GM12878 (cell line): ENCODE data around the gene TLX2. TPM values are rescaled to one million over a fixed set of nuclear protein-coding genes. Genes with fewer than 3 reads are reported as not detected.

Experiments used
- ATAC-seq: fragments of 200-7000 bp; cut with Tn5 transposase; 3 replicates; pipeline ENCODE4 v1.9.1; 2020; ENCODE audit warnings: mild to moderate bottlenecking, moderate library complexity
- BruUV-seq: library from RNA; stranded (reverse); fragments of 400-500 nt; replicated peaks from 2 replicates; lab custom pipeline; 2021; lab: Mats Ljungman, UMichigan
- CTCF ChIA-PET: fragments of 300-600 bp; sonication (Branson Sonifier 250); formaldehyde crosslinking; extraction: SDS; loops from one replicate; lab custom pipeline; 2021; ENCODE audit warnings: inconsistent platforms; lab: Yijun Ruan, JAX
- POLR2A ChIA-PET: fragments of 350-600 bp; formaldehyde crosslinking; extraction: SDS; loops from one replicate; lab custom pipeline; 2021; ENCODE audit warnings: inconsistent platforms; lab: Charles Lee
- RAD21 ChIA-PET: fragments of 300-600 bp; sonication (Branson Sonifier 250); formaldehyde crosslinking; loops from one replicate; lab custom pipeline; 2023; ENCODE audit warnings: antibody characterized with exemption; ENCODE audit not compliant: unreplicated experiment; lab: Charles Lee
- SMC1A ChIA-PET: fragments of 300-600 bp; sonication (Branson Sonifier 250); formaldehyde crosslinking; loops from one replicate; lab custom pipeline; 2023; ENCODE audit not compliant: unreplicated experiment, uncharacterized antibody; lab: Charles Lee
- DNase-seq: peaks from one replicate; pipeline ENCODE4 v3.0.0-alpha.2; 2011; ENCODE audit warnings: low read depth, low spot score
- FAIRE-seq: peaks from 3 replicates; lab custom pipeline; 2011; peaks lifted over from hg19 to GRCh38; lab: Jason Lieb, UNC
- H2AFZ ChIP-seq: 2 replicates; pipeline ENCODE4 v1.6.0; 2011; ENCODE audit warnings: low read depth, low read length, control low read depth; ENCODE audit not compliant: control insufficient read depth
- H3K27ac ChIP-seq: 2 replicates; pipeline ENCODE4 v1.5.1; 2011; ENCODE audit warnings: control low read depth; ENCODE audit not compliant: control insufficient read depth, insufficient read depth
- H3K27me3 ChIP-seq, 2 experiments: replicated peaks in 1 of 2; 2 replicates each; pipeline versions ENCODE4 v1.6.0 to v1.6.1; 2011; ENCODE audit warnings: low read length in 1 of 2; ENCODE audit not compliant: control insufficient read depth in 2 of 2, insufficient read depth in 2 of 2
- H3K36me3 ChIP-seq, 2 experiments: 2 replicates each; pipeline ENCODE4 v1.5.1; 2011; ENCODE audit warnings: low read length in 1 of 2; ENCODE audit not compliant: control insufficient read depth in 2 of 2, insufficient read depth in 2 of 2
- H3K4me1 ChIP-seq: 2 replicates; pipeline ENCODE4 v1.6.1; 2011; ENCODE audit warnings: mild to moderate bottlenecking, low read length, moderate library complexity, mixed read lengths; ENCODE audit not compliant: control insufficient read depth, insufficient read depth
- H3K4me2 ChIP-seq: 2 replicates; pipeline ENCODE4 v1.6.0; 2011; ENCODE audit warnings: control low read depth; ENCODE audit not compliant: control insufficient read depth, insufficient read depth
- H3K4me3 ChIP-seq: fragments of 200-600 bp; sonication (generic); 2 replicates; pipeline ENCODE4 v1.5.1; 2016
- H3K79me2 ChIP-seq: 2 replicates; pipeline ENCODE4 v1.6.0; 2011; ENCODE audit warnings: low read length; ENCODE audit not compliant: control insufficient read depth, insufficient read depth
- H3K9ac ChIP-seq: 2 replicates; pipeline ENCODE4 v1.8.0; 2011; ENCODE audit warnings: low read length, control low read depth, mixed read lengths; ENCODE audit not compliant: control insufficient read depth, insufficient read depth
- H3K9me3 ChIP-seq: replicated peaks from 3 replicates; pipeline ENCODE4 v1.5.1; 2011; ENCODE audit warnings: mild to moderate bottlenecking, low read length; ENCODE audit not compliant: control insufficient read depth, insufficient read depth
- H4K20me1 ChIP-seq: 2 replicates; pipeline ENCODE4 v1.6.0; 2011; ENCODE audit not compliant: control insufficient read depth, insufficient read depth
- MLLT1 ChIP-seq: fragments of 450-650 bp; IDR thresholded peaks from 2 replicates; pipeline ENCODE4 v1.6.1; 2016; ENCODE audit warnings: mild to moderate bottlenecking
- MYC ChIP-seq: IDR thresholded peaks from 2 replicates; pipeline ENCODE4 v1.6.1; 2011; ENCODE audit warnings: mild to moderate bottlenecking, low read length, moderate library complexity, inconsistent platforms; ENCODE audit not compliant: insufficient read depth, insufficient replicate concordance, insufficient read length, severe bottlenecking
- SMAD5 ChIP-seq: IDR thresholded peaks from 2 replicates; pipeline ENCODE4 v1.6.1; 2016; ENCODE audit warnings: antibody characterized with exemption, low read depth
- ZBTB4 ChIP-seq: fragments of 450-650 bp; formaldehyde crosslinking; IDR thresholded peaks from 2 replicates; pipeline ENCODE4 v1.4.0; 2022; ENCODE audit warnings: mild to moderate bottlenecking, moderate library complexity
- ZNF274 ChIP-seq: IDR thresholded peaks from one replicate; pipeline ENCODE4 v1.8.0; 2011; ENCODE audit not compliant: insufficient read length, insufficient read depth
- WGBS: methylation state at CpG from one replicate; pipeline ENCODE4 v1.1.6; 2016; ENCODE audit warnings: low lambda C conversion rate; ENCODE audit not compliant: insufficient replicate concordance, insufficient coverage; ENCODE audit errors: missing lambda C conversion rate; 5-methylcytosine and 5-hydroxymethylcytosine counted together
- in situ Hi-C: fragments of 300-500 bp; cut with MboI; formaldehyde crosslinking; loops from 9 replicates; pipeline ENCODE4 v1.14.3; 2018; ENCODE audit warnings: mixed read lengths
- intact Hi-C: fragments of 100-400 bp; cut with micrococcal nuclease; formaldehyde crosslinking; loops from one replicate; pipeline ENCODE4 v1.14.2; 2022; ENCODE audit not compliant: unreplicated experiment
- polyA plus RNA-seq, 11 experiments: library from polyadenylated mRNA; depleted of rRNA in 4 of 11; unstranded in 6 of 11; stranded (reverse) in 5 of 11; fragments of >200 nt; fragmentation: Nextera tagmentation in 4 of 11; fragmentation: Illumina TruSeq in 1 of 11; extraction: Ambion mirVana in 4 of 11; extraction: Trizol in 1 of 11; gene quantifications; 1 replicate in 1 of 11; 2 replicates in 10 of 11; pipeline versions ENCODE4 v1.2.1 to v1.2.3, GENCODE V29; 2011 to 2016; ENCODE audit warnings: inconsistent platforms in 2 of 11, missing spikeins in 2 of 11, low read depth in 1 of 11
- total RNA-seq, 4 experiments: library from RNA; depleted of rRNA in 3 of 4; stranded (reverse); fragments of >200 nt in 3 of 4; fragmentation: Illumina TruSeq in 1 of 4; extraction: Trizol in 1 of 4; gene quantifications; 2 replicates each; pipeline versions ENCODE4 v1.2.1 to v1.2.3, GENCODE V29; 2013 to 2021
- TF ChIP-seq, protein P1 (sequence below): fragments of 450-650 bp; IDR thresholded peaks from 2 replicates; pipeline ENCODE4 v1.6.1; 2018; ENCODE audit warnings: borderline replicate concordance, mild to moderate bottlenecking; ENCODE audit not compliant: partially characterized antibody
- TF ChIP-seq, protein P2 (sequence below): fragments of 450-650 bp; formaldehyde crosslinking; IDR thresholded peaks from 2 replicates; pipeline ENCODE4 v1.5.0; 2022; ENCODE audit warnings: mild to moderate bottlenecking, missing genetic modification characterization

Gene TLX2
- total and polyA plus RNA-seq, 10 of the 15 experiments (the other 5 are each of a cell fraction or from before 2014, with no cell fraction given): 0.06 to 5.5 (median 3.6) TPM; not detected in 1

DNA sequence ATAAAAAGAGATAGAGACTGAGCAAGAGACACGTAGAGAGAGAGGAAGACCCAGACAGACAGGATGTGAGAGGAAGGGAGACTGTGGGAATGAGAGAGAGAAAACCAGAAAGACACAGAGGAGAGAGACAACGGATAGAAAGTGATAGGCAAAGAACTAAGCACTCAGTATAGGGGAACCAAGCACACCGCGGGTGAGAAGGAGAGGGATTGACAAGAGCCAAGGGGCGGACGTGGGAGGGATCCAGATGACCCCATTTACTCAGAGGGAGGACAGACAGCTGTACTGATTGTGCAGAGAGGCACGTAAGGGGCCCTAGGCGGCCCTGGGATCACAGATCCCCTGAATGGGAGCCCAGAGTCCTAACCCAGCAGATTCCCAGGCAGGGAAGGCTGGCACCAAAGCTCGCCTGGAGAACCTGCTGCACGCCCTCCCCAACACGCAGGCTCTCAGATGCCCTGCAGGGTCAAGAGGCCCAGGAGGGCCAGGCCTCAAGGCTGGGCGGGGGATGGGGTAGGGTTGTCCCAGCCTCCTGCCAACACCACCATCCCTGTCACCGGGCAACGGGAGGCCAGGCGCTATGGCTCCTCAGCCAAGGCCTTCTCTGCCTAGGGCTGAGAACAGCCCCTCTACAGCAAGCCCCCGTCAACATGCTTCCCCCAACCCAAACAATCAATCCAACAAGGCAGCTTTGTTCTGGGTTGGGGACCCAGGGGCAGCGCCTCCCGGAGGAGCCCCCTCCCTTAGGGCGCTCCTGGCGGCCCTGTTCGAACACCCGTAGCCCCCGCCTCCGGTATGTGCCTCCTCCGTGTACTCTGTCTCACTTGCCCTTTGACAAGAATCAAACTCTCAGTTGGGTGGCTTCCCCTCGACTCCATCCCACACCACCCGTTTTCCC lies 38.9 kb downstream of the TLX2 start:
- H4K20me1 ChIP-seq: no peaks in the 10 kb centered on the region
- H3K9me3 ChIP-seq: no peaks in the 10 kb centered on the region; the same call in 2 of the 3 replicates
- no TSS peak for BruUV-seq
- intact Hi-C loops (loop anchor here (2.0 kb wide), 1 partner anchor 32 kb away; no protein-coding TSS in a partner anchor), in situ Hi-C loops (no loop called here)
- DNase-seq (no peak), ATAC-seq (peak; percentile 27), FAIRE-seq (no peak)
- peak overlapping the region; percentile 95 for H3K4me2 ChIP-seq
- H2AFZ ChIP-seq: peak overlapping the region; percentile 43
- H3K79me2 ChIP-seq: peaks cover 85% of the 10 kb centered on the region
- ChIA-PET SMC1A (interaction anchor here (0.7 to 6.8 kb wide), 8 partner anchors 14 to 72 kb away, joined by 3 to 106 read pairs (median 18); partner anchors contain the start of genes AUP1 and HTRA2), CTCF (interaction anchor here (1.2 to 14.3 kb wide), 6 partner anchors 13 to 33 kb away, joined by 3 to 115 read pairs (median 16); partner anchors contain the start of genes AUP1, DQX1 and HTRA2), RAD21 (interaction anchor here (1.2 to 8.6 kb wide), 6 partner anchors 14 to 33 kb away, joined by 4 to 96 read pairs (median 38); partner anchors contain the start of genes AUP1 and HTRA2), POLR2A (interaction anchor here (0.6 to 17.8 kb wide), 4 partner anchors 10 to 46 kb away, joined by 4 to 441 read pairs (median 7); partner anchors contain the start of gene PCGF1)
- H3K9ac ChIP-seq: peak overlapping the region; percentile 96
- H3K36me3 ChIP-seq: peaks cover 1 to 9% of the 10 kb centered on the region in 2 experiments; a peak in 2 of 4 replicates
- no peaks in the 10 kb centered on the region for H3K27me3 ChIP-seq
- H3K4me1 ChIP-seq: peaks cover 33% of the 10 kb centered on the region
- H3K4me3 ChIP-seq: peak overlapping the region; percentile 95
- 17% methylated on average over 27 of the region's 27 CpGs for WGBS
- H3K27ac ChIP-seq: peak overlapping the region; percentile 93
- TF ChIP-seq, protein P1, sequence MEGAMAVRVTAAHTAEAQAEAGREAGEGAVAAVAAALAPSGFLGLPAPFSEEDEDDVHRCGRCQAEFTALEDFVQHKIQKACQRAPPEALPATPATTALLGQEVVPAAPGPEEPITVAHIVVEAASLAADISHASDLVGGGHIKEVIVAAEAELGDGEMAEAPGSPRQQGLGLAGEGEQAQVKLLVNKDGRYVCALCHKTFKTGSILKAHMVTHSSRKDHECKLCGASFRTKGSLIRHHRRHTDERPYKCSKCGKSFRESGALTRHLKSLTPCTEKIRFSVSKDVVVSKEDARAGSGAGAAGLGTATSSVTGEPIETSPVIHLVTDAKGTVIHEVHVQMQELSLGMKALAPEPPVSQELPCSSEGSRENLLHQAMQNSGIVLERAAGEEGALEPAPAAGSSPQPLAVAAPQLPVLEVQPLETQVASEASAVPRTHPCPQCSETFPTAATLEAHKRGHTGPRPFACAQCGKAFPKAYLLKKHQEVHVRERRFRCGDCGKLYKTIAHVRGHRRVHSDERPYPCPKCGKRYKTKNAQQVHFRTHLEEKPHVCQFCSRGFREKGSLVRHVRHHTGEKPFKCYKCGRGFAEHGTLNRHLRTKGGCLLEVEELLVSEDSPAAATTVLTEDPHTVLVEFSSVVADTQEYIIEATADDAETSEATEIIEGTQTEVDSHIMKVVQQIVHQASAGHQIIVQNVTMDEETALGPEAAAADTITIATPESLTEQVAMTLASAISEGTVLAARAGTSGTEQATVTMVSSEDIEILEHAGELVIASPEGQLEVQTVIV: no peak
- TF ChIP-seq ZBTB4: no peak
- TF ChIP-seq, protein P2, sequence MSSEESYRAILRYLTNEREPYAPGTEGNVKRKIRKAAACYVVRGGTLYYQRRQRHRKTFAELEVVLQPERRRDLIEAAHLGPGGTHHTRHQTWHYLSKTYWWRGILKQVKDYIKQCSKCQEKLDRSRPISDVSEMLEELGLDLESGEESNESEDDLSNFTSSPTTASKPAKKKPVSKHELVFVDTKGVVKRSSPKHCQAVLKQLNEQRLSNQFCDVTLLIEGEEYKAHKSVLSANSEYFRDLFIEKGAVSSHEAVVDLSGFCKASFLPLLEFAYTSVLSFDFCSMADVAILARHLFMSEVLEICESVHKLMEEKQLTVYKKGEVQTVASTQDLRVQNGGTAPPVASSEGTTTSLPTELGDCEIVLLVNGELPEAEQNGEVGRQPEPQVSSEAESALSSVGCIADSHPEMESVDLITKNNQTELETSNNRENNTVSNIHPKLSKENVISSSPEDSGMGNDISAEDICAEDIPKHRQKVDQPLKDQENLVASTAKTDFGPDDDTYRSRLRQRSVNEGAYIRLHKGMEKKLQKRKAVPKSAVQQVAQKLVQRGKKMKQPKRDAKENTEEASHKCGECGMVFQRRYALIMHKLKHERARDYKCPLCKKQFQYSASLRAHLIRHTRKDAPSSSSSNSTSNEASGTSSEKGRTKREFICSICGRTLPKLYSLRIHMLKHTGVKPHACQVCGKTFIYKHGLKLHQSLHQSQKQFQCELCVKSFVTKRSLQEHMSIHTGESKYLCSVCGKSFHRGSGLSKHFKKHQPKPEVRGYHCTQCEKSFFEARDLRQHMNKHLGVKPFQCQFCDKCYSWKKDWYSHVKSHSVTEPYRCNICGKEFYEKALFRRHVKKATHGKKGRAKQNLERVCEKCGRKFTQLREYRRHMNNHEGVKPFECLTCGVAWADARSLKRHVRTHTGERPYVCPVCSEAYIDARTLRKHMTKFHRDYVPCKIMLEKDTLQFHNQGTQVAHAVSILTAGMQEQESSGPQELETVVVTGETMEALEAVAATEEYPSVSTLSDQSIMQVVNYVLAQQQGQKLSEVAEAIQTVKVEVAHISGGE: no peak
- no peak for TF ChIP-seq ZNF274
- TF ChIP-seq MYC: no peak
- TF ChIP-seq MLLT1: peak; percentile 75
- no peak for TF ChIP-seq SMAD5
